DMS79 treated with DMSO at 0.1 percent for 48 hours (cell line): Measurements from ENCODE around the gene SUPT4H1.
"Not testable (repeated sequence)": the region's sequence is repeated elsewhere in the genome, so short reads cannot be mapped to it uniquely, and the experiment has no call there.

ENCODE experiments used
- DNase-seq: peaks from one replicate; lab custom pipeline; 2025; lab: John Stamatoyannopoulos, UW

SUPT4H1 gene

GRCh38 chr17:58351831-58352595 lies at the start of gene SUPT4H1:
SUPT4H1 (minus strand) TSS chr17:58352201; CDS start chr17:58352135, 66 bp downstream.
- DNase-seq: peak; percentile 61

GRCh38 chr17:58401287-58401686 lies 49.3 kb upstream of the SUPT4H1 start:
- DNase-seq: peak; percentile 62

DNA sequence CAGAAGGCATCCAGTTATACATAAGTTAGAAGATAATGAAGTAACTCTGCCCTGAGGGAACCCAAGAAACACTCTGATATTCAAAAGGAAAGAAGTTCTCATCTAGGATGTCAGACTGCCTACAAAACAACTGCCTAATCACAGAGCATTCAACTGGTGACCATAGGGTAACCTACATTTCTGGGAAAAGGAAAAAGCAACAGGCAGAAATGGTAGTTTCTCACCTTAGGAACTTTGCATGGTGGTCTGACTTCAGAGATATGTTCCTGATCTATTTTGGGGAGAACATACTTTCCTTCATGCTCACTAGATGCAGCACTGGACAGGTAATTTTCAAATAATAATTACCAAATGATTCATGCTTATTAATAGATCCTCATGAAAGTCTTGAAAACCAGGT lies 48.8 kb upstream of the SUPT4H1 start:
- peak; percentile 49 for DNase-seq

- no peak for DNase-seq
Observed at GRCh38 chr17:58399974-58400373, 48.0 kb upstream of the SUPT4H1 start.

- no peak for DNase-seq
Observed at GRCh38 chr17:58398574-58399266, 46.7 kb upstream of the SUPT4H1 start.

- not testable (repeated sequence) for DNase-seq
Observed at GRCh38 chr17:58397421-58397820, 45.4 kb upstream of the SUPT4H1 start.

DNA sequence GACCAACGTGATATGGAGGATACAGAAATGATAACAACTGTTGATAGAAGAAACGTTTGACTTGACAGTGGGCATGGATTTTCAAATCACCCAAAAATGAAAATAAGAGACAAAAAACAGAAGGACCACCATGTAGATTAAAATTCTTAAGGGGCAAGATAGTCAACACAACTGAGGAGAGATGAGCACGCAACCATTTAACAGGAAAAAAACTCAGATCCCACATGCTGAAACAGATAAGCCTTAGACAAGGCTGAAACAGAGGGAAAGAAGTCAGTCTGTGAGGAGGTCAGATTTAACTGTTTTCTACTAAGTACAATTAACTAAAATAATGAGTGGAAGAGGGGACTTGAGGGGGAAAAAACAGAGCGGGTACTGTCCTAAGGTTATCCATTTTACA lies 44.2 kb upstream of the SUPT4H1 start:
- no peak for DNase-seq

DNA sequence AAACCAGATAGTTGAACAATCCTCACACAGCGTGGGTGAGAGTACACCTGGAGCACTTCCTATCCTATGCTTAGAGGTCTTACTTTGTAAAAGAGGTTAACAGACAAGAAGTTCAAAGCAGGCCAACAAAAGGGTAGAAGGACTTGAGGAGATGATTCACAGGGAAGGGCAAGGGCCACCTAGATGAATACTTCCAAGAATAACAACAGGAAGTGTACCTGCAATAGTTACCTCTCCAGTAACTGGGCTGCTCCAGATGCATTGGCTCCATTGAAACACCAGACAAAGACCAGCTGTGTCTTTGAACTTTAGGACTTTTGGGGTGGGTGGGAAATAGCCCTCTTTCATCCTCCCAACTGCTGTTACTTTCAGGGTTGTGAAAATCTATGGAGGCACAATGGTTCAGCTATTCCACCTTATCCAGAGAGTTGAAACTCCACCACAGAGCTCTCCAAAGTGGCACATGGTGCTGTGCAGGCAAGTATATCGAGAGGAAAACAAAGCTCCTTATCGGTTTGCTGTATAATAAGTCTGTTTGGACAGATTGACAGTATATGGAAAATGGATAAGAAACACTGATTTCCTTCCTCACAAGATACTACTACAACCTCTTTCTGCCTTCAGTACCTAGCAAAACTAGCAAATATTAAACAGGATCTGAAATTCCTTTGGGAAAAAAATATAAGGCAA lies 42.7 kb upstream of the SUPT4H1 start:
- DNase-seq: no peak

GRCh38 chr17:58391302-58391984 lies 39.4 kb upstream of the SUPT4H1 start:
- peak; percentile 79 for DNase-seq

- no peak for DNase-seq
Observed at GRCh38 chr17:58390884-58391283, 38.9 kb upstream of the SUPT4H1 start.

GRCh38 chr17:58388302-58389190 lies 36.5 kb upstream of the SUPT4H1 start:
- no peak for DNase-seq

GRCh38 chr17:58387834-58388233 lies 35.8 kb upstream of the SUPT4H1 start:
- DNase-seq: no peak

- no peak for DNase-seq
Observed at GRCh38 chr17:58386708-58387107, 34.7 kb upstream of the SUPT4H1 start.

GRCh38 chr17:58385359-58385899 lies 33.4 kb upstream of the SUPT4H1 start:
- DNase-seq: no peak

- DNase-seq: no peak
Observed at GRCh38 chr17:58384897-58385296, 32.9 kb upstream of the SUPT4H1 start.

DNA sequence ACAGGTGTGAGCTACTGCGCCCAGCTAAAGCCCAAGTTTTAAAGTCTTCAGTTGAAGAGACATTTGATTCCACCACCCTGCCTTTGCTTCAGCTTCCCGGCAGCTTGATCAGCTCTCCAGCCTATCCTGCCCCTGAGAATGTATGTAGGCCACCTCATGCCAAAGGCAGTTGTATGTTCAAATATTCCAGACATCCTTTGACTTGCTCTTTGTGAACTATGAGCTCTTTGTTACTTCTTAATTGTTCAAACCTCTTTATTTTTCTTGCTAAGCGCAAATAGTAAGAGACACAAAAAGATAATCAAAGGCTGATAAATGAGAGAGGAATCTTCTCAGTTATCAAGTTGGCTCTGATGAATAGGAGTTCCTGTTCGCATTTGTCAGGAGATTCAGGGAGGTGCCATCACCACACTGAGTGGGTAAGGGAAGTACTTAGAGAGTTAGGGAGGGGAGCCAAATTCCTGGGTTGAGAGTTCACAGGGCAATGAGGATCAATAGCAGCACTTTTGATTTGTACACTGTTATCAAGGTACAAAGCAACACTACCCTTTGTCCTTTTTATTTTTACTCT lies 32.0 kb upstream of the SUPT4H1 start:
- DNase-seq: no peak

- no peak for DNase-seq
Observed at GRCh38 chr17:58382872-58383242, 30.9 kb upstream of the SUPT4H1 start.

GRCh38 chr17:58382108-58382871 lies 30.3 kb upstream of the SUPT4H1 start:
- no peak for DNase-seq

DNA sequence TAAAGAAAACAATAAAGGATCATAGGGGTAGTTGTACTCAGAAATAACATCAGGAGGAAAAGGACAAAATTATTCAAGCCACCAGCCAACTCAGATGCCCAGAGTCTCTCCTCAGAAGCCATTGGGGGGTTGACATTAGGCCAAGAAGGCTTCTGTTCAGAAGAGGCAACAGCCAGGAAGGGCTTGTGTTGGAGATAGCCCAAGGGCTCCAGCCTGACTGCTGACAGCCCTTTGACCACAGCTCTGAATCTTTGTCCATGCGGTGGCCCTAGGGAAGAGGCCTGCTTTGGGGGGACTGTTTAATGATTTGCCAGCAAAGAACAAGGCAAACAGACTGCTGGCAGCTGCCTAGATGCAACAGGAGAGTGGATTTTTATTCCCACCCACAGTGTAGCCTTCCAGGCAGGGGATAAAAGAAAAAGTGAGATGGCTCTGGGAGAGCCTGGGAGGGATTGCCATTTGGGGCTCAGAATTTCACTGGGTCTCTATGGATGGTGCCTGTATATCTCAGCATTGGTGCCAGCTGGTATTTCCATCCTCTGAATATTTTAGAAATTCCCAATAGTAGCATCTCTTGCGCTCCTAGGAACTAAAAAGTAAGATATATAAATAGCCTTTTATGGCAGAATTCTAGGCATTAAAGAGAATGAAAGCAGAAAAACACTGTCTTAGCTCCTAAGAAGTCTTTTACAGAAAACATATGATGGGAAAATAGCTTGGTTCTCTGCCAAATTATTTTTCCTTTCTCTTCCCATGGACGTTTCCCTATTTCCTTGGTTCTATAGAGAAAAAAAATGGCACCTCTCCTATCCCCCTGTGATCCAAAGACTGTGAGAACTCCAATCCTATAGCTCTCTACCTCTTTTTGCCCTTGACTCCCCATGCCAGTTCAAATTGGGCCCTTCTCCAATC lies 29.4 kb upstream of the SUPT4H1 start:
- DNase-seq: no peak
